ENCODE measurements around the gene WDR20.

GRCh38 chr14:102144914-102145313 is 5.2 kb downstream of the WDR20 start:
- TF ChIP-seq CTCF (IDR thresholded peaks at IDR 0.05) = no peak
- TF ChIP-seq POLR2A (IDR thresholded peaks at IDR 0.05) = no peak
